Measurements from ENCODE around the gene NT5DC1.

NT5DC1 gene

DNA sequence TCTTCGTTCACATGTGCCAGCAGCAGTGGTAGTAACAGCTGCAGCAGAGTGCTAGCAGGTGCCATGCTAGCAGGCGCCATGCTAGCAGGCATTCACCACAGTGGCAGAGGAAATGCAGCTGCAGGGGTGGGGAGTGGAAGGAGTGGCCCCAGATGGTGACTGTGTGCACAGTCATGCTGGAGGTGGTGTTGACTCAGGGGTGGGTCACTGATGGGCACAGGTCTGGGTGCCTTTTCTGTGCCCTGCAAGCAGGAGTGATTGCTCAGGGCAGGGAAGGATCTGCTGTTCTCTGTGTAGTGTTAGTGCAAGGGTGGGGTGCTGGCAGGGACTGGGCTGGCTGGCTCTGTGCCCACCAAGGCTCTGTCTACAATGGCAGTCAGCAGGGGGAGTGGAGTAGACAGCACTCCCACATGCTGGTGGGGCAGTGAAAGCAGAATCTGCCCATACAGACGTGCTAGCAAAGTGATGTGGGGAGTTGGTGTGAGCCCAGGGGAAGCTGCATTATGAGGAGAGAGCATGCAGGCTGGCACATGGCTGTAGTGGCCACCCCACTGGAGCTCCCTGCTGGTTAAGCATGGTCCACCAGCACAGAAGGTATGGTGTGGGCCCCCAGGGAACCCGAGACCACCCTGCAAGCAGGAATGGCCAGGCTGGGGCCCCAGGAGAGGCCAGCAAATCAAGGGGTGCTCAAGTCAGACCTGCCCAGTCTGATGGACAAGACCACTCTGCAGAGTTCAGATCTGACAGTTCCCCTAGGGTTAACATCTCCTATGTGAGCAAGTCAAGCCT, 164.6 kb downstream of the NT5DC1 start:
- Histone ChIP-seq H3K27me3 (ENCODE audit: insufficient read depth, poor library complexity, severe bottlenecking) (no peaks in the 10 kb centered on the region), H3K27ac (replicated peaks) (no peak overlapping the region), H3K4me3 (replicated peaks; ENCODE audit: insufficient read depth, low read length) (no peak overlapping the region)
- DNase-seq (ENCODE audit: low read depth in 1 of 2, low spot score in 1 of 2) = no peak
- TF ChIP-seq GABPA (IDR thresholded peaks at IDR 0.05; ENCODE audit: low read depth) = no peak

DNA sequence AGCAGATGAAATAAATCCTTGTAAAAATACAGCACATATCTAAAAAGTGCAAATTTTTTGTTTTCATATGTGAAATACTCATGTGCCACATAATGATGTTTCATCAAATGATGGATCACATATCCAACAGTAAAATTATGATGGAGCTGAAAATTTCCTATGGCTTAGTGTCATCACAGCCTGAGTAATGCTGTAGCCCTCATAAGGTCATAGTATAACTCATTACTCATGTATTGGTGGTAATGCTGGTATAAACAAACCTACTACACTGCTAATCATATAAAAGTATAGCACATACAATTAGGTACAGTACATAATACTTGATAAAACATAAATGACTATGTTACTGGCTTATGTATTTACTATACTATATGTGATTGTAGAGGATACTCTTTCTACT, 166.2 kb downstream of the NT5DC1 start:
- no peaks in the 10 kb centered on the region for H3K27me3 ChIP-seq (ENCODE audit: insufficient read depth, poor library complexity, severe bottlenecking)
- no peak overlapping the region for H3K27ac ChIP-seq (replicated peaks)
- DNase-seq (ENCODE audit: low read depth in 1 of 2, low spot score in 1 of 2) = no peak
- TF ChIP-seq GABPA (IDR thresholded peaks at IDR 0.05; ENCODE audit: low read depth) = no peak
- TF ChIP-seq, protein P1, sequence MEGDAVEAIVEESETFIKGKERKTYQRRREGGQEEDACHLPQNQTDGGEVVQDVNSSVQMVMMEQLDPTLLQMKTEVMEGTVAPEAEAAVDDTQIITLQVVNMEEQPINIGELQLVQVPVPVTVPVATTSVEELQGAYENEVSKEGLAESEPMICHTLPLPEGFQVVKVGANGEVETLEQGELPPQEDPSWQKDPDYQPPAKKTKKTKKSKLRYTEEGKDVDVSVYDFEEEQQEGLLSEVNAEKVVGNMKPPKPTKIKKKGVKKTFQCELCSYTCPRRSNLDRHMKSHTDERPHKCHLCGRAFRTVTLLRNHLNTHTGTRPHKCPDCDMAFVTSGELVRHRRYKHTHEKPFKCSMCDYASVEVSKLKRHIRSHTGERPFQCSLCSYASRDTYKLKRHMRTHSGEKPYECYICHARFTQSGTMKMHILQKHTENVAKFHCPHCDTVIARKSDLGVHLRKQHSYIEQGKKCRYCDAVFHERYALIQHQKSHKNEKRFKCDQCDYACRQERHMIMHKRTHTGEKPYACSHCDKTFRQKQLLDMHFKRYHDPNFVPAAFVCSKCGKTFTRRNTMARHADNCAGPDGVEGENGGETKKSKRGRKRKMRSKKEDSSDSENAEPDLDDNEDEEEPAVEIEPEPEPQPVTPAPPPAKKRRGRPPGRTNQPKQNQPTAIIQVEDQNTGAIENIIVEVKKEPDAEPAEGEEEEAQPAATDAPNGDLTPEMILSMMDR (IDR thresholded peaks at IDR 0.05; ENCODE audit: insufficient read depth, low read length) = no peak
- no peak for TF ChIP-seq POLR2AphosphoS5 (IDR thresholded peaks at IDR 0.05; ENCODE audit: low read depth)
- TF ChIP-seq, protein P2, sequence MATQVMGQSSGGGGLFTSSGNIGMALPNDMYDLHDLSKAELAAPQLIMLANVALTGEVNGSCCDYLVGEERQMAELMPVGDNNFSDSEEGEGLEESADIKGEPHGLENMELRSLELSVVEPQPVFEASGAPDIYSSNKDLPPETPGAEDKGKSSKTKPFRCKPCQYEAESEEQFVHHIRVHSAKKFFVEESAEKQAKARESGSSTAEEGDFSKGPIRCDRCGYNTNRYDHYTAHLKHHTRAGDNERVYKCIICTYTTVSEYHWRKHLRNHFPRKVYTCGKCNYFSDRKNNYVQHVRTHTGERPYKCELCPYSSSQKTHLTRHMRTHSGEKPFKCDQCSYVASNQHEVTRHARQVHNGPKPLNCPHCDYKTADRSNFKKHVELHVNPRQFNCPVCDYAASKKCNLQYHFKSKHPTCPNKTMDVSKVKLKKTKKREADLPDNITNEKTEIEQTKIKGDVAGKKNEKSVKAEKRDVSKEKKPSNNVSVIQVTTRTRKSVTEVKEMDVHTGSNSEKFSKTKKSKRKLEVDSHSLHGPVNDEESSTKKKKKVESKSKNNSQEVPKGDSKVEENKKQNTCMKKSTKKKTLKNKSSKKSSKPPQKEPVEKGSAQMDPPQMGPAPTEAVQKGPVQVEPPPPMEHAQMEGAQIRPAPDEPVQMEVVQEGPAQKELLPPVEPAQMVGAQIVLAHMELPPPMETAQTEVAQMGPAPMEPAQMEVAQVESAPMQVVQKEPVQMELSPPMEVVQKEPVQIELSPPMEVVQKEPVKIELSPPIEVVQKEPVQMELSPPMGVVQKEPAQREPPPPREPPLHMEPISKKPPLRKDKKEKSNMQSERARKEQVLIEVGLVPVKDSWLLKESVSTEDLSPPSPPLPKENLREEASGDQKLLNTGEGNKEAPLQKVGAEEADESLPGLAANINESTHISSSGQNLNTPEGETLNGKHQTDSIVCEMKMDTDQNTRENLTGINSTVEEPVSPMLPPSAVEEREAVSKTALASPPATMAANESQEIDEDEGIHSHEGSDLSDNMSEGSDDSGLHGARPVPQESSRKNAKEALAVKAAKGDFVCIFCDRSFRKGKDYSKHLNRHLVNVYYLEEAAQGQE (IDR thresholded peaks at IDR 0.05; ENCODE audit: insufficient replicate concordance, low read depth) = no peak
- TF ChIP-seq SPI1 (IDR thresholded peaks at IDR 0.05; ENCODE audit: borderline replicate concordance, low read depth) = no peak
- no peak overlapping the region for H3K4me3 ChIP-seq (replicated peaks; ENCODE audit: insufficient read depth, low read length)

DNA sequence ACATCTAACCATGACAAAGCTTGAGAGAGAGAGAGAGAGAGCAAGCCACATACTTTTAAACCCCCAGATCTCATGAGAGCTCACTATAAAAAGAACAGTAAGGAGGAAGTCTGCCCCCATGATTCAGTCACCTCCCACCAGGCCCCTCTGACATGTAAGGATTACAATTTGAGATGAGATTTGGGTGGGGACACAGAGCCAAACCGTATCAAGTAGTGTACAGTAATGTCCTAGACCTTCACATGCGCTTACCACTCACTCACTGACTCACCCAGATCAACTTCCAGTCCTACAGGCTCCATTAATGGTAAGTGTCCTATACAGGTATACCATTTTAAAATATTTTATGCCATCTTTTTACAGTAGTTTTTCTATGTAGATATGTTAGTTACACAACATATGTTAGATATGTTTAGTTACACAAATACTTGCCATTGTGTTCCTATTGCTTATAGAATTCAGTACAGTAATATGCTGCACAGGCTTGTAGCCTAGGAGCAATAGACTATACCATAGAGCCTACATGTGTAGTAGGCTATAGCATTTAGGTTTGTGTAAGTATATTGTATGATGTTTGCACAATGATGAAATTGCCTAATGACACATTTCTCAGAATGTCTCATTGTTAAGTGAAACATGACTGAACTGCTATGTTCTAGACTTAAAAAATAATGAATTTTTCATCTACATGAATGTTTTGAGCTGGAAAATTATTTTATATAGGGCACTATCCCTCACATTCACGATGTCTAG, 167.4 kb downstream of the NT5DC1 start:
- TF ChIP-seq, protein P1 (IDR thresholded peaks at IDR 0.05; ENCODE audit: insufficient read depth, low read length) = no peak
- TF ChIP-seq, protein P2 (IDR thresholded peaks at IDR 0.05; ENCODE audit: insufficient replicate concordance, low read depth) = no peak
- TF ChIP-seq GABPA (IDR thresholded peaks at IDR 0.05; ENCODE audit: low read depth) = no peak
- TF ChIP-seq POLR2AphosphoS5 (IDR thresholded peaks at IDR 0.05; ENCODE audit: low read depth) = no peak
- no peak for TF ChIP-seq SPI1 (IDR thresholded peaks at IDR 0.05; ENCODE audit: borderline replicate concordance, low read depth)
- Histone ChIP-seq H3K27ac (replicated peaks) (no peak overlapping the region), H3K27me3 (ENCODE audit: insufficient read depth, poor library complexity, severe bottlenecking) (no peaks in the 10 kb centered on the region), H3K4me3 (replicated peaks; ENCODE audit: insufficient read depth, low read length) (no peak overlapping the region)
- no peak for DNase-seq (ENCODE audit: low read depth in 1 of 2, low spot score in 1 of 2)

DNA sequence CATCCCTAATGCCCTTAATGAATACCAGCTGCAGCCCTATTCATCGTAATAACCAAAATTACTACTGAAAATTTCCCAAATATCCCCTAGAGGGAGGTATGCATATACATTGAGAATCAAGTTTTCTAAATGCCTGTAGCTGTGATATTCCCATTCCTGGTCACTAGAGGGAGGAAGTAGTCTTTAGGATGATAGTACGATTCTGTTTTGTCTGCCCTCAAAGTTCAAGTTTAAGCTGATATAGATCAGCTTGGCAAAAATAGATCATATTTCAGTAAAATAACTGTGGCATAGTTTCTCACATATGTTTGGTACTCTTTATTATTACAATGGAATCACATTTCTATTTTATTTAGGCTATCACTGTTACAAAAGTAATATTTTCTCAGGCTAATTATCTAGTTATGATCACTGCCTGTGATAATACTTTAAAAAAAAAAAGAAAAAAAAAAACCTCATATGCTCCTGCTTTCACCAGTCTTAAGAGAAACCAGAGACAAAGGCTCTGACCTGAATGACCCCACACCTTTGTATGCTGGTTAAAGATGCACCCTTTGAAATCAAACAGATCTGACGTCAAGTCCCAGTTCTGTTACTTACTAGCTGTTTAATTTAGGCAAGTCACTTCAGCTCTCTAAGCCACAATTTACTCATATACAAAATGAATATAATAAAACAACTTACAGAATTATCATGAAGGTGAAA, 168.1 kb downstream of the NT5DC1 start:
- peak; percentile 54 to 56 for DNase-seq (ENCODE audit: low read depth in 1 of 2, low spot score in 1 of 2)
- Histone ChIP-seq H3K4me3 (replicated peaks; ENCODE audit: insufficient read depth, low read length) (no peak overlapping the region), H3K27me3 (ENCODE audit: insufficient read depth, poor library complexity, severe bottlenecking) (no peaks in the 10 kb centered on the region), H3K27ac (replicated peaks) (no peak overlapping the region)
- TF ChIP-seq, protein P1 (IDR thresholded peaks at IDR 0.05; ENCODE audit: insufficient read depth, low read length) = peak; percentile 75
- no peak for TF ChIP-seq GABPA (IDR thresholded peaks at IDR 0.05; ENCODE audit: low read depth)
- TF ChIP-seq SPI1 (IDR thresholded peaks at IDR 0.05; ENCODE audit: borderline replicate concordance, low read depth) = peak; percentile 58; the same call in 1 of the 2 replicates
- TF ChIP-seq, protein P2 (IDR thresholded peaks at IDR 0.05; ENCODE audit: insufficient replicate concordance, low read depth) = no peak
- no peak for TF ChIP-seq POLR2AphosphoS5 (IDR thresholded peaks at IDR 0.05; ENCODE audit: low read depth)

All from HL-60 (cell line).